ENCODE data around the gene PARP14.
A peak's percentile ranks its signal among the peaks of the same experiment; 100 is the strongest.

PARP14 gene

DNA sequence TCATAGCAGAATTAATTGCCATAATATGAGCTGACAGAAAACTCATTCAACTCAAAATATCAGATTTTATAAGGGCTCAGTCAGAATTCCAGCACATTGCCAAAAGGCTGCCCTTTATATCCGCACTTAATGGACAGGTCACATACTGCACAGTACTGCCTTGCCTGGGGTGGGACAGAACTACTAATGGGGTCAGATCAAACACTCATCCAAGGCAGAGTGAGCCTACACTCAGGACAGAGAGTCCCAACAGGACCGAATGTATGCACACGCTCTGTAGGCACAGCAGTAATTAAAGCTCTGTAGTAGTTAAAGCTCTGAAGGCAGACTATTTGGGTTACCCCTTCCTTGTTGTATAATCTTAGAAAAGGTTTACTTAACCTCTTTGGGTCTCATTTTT is 85.8 kb downstream of the PARP14 start:
- H3K27ac ChIP-seq = no peak overlapping the region
- no peak for DNase-seq (ENCODE audit: low read depth, low spot score)

DNA sequence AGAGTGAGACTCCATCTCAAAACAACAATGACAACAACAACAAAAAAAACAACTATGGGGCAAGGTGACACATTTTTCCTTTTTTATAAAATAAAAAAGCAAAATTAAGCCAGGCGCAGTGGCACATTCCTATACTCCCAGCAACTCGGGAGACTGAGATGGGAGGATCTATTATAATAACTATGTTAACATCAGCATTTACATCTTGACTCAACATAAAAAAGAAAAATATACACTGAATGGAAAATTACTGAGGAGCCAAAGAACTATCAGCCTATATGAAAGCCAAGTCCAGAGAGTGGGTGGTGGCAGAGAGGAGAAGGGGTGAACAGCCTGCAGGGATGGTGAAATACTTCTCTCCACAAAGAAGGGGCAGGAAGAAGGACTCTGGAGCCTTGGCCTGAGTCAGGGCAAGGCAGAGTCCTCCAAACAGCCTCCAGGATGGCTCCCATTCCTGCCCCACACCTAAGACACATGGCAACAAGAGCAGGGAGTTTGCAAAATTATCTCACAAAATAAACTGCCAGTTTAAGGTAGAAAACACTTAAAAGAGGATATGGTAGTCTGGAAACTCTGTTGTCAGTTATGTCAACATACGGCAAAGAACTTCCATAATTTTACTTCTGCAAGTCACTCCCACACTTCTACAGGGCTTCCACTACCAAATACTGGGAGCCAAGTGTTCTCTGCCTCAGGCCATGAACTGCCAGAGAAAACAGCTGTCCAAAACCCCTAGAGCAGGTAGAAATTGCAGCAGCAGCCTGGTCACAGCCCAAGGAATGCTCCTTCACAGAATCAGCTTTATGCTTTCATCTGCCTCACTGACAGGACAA is 87.1 kb downstream of the PARP14 start:
- no peak overlapping the region for H3K27ac ChIP-seq
- DNase-seq (ENCODE audit: low read depth, low spot score) = no peak

DNA sequence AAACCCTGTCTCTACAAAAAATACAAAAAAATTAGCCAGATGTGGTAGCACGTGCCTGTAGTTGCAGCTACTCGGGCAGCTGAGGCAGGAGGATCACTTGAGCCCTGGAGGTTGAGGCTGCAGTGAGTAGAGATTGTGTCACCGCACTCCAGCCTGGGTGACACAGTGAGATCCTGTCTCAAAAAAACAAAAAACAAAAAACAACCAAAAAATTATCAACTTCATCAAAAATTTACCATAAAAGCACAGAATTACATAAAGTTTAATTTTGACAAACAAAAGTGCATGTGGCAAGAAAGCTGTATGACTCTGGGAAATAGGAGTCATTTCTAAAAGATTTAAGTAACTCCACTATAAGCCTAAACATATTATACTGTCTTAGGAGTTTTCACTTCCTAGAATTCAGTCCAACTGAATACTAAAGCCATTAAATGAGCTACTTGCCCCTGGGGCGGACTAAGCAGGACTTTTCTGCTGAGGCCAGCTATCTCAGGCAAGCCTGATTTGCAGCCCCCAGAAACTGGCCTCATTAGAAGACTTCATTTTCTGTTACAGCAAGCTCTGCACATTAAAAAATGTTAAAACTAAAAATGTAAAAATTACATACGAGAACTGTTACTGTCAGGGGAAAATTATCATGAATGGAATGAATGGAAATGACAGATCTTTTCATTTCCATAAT is 90.0 kb downstream of the PARP14 start:
- DNase-seq (ENCODE audit: low read depth, low spot score) = no peak
- H3K27ac ChIP-seq = no peak overlapping the region

DNA sequence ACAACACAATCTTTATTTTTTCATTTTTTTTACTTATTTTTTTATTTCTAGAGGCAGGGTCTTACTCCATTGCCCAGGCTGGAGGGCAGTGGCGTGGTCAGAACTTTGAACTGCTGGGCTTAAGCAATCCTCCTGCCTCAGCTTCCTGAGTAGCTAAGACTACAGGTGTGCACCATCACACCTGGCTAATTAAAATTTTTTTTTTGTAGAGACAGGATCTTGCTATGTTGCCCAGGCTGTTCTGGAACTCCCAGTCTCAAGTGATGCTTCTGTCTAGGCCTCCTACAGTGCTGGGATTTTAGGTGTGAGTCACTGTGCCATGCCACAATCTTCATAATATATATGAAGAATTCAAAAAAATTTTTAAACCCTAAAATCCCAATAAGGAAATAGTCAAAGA is 92.2 kb downstream of the PARP14 start:
- no peak for DNase-seq (ENCODE audit: low read depth, low spot score)
- H3K27ac ChIP-seq = no peak overlapping the region

DNA sequence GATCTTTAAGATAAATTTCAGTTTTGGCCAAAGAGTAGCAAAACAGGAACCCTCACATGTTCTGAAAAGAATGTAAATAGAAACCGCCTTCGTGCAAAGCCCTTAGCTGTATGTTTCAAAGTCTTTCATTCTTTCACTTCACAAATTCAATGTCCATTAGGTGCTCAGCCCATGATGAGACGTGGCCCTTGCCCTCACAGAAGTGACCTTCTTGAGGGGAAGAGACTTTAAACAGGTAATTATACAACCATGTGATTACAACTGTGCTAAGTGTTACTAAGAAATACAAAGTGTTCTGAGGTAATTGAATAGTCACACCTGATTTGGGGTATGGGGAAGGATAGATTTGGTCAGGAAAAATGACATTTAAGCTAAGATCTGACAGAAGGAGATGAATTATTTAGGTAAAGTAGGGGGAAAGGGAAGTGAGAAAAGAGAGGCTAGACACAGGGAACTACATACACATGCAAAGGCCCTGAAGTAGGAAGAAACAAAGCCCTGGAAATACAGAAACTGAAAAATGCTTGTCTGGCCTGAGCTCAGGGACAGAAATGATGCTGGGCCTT is 93.4 kb downstream of the PARP14 start:
- no peak for DNase-seq (ENCODE audit: low read depth, low spot score)
- no peak overlapping the region for H3K27ac ChIP-seq

DNA sequence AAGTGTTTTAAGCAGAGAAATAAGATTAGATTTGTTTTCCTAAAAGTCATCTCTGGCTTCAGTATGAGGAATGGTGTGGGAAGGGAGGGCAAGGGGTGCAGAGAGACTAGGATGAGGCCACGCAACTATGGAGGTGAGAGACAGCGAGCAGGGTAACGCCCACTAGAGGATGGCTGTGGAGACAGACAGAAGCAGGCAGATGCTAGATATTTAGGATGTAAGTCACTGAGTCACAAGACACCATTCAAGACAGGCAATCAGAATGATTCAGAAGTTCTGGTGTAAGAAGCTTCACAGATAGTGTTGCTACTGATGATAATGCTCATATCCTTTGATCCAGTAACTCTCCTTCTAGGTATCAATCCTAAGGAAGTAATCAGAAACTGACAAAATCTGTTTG is 93.9 kb downstream of the PARP14 start:
- peak overlapping the region; percentile 5 for H3K27ac ChIP-seq
- DNase-seq (ENCODE audit: low read depth, low spot score) = no peak

DNA sequence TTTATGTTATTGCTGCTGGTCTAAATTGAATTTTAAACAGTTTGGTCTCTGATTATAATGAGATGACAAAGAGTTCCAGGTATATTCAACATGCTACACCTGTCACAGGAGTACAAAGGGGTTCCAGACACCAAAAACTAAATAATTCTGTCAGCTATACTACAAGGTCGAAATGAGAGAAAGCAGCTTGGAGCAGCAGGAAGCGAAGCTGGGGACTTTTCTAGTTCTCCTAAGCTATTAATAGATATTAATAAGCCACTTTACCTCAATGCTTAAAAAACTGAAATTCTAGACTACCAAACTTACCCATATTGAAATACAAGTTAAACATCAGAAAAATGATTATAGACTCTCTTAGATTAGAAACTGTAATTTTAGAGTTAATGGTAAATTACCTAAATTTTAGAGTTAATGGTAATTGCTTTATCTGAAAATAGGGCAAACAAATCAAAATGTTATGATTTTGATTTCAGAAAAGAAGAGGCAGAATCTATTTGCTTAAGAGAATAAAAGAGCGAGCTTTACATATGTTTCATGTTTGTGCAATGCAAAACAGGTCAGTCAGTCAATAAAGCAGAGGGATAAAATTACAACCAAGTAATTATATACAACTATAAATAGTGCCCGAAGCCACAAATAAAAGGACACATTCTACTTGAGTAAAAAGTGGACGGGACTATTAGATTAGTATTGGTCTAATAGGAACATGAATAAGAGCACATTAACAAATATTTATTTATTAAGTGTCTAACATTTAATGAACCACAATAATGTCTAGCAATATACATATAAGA is 96.2 kb downstream of the PARP14 start:
- H3K27ac ChIP-seq = no peak overlapping the region
- no peak for DNase-seq (ENCODE audit: low read depth, low spot score)

DNA sequence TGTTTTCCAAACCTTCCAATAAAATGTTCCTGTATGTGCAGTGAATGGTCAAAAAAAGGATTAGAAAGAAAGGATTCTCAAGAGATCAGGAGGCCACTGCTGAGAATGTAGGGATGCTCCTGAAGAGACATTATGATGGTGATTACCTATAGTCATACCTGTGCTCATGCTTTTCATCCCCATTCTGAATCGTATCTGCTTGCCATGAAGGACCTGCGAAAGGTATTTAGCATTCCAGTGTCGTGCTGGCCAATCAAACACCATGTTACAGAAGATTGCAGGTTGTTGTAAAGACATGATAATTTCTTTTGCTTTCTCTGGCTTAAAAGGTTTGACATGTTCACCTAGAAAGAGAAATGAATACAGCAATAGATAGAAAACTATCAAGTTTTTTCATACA is 96.9 kb downstream of the PARP14 start:
- no peak overlapping the region for H3K27ac ChIP-seq
- no peak for DNase-seq (ENCODE audit: low read depth, low spot score)

Data from epithelial cell of prostate (primary cell).